HepG2 (cell line): ENCODE measurements around the gene MEGF11. TPM values are rescaled to one million over a fixed set of nuclear protein-coding genes. Genes with fewer than 3 reads are reported as not detected.

Experiments used
- ATAC-seq: fragments of 200-7000 bp; cut with Tn5 transposase; 3 replicates; pipeline ENCODE4 v1.9.1; 2020; ENCODE audit warnings: mild to moderate bottlenecking, moderate library complexity
- BruUV-seq: library from RNA; stranded (reverse); fragments of 400-500 nt; replicated peaks from 2 replicates; lab custom pipeline; 2021; lab: Mats Ljungman, UMichigan
- CTCF ChIA-PET: fragments of 300-600 bp; formaldehyde crosslinking; extraction: SDS; loops from one replicate; lab custom pipeline; 2021; ENCODE audit warnings: low total read pairs, inconsistent platforms, low intra/inter-chr PET ratio; lab: Yijun Ruan, JAX
- POLR2A ChIA-PET: fragments of 350-600 bp; sonication (Branson Sonifier 250); formaldehyde crosslinking; loops from one replicate; lab custom pipeline; 2020; ENCODE audit warnings: antibody characterized with exemption, inconsistent platforms; lab: Yijun Ruan, JAX
- DNase-seq: peaks from one replicate; pipeline ENCODE4 v3.0.0-alpha.2; 2015; ENCODE audit warnings: low spot score
- FAIRE-seq: peaks from 3 replicates; lab custom pipeline; 2011; peaks lifted over from hg19 to GRCh38; lab: Jason Lieb, UNC
- H2AFZ ChIP-seq: one replicate; pipeline ENCODE4 v1.6.1; 2011; ENCODE audit warnings: low read length, inconsistent platforms
- H3K27ac ChIP-seq: fragments of 300-600 bp; 3 replicates; pipeline ENCODE4 v1.8.0; 2011; ENCODE audit warnings: mixed run types, mild to moderate bottlenecking, mixed read lengths, low read length, inconsistent platforms; ENCODE audit not compliant: insufficient read depth; ENCODE audit errors: extremely low read length
- H3K27me3 ChIP-seq, 2 experiments: fragments of 200-600 bp in 1 of 2; 2 replicates in 1 of 2; 3 replicates in 1 of 2; pipeline versions ENCODE4 v1.6.0 to v1.8.0; 2011; ENCODE audit warnings: low read length in 2 of 2, mild to moderate bottlenecking in 2 of 2, moderate library complexity in 2 of 2, inconsistent platforms in 1 of 2; ENCODE audit not compliant: insufficient read depth in 2 of 2, control insufficient read depth in 1 of 2
- H3K36me3 ChIP-seq, 2 experiments: fragments of 200-600 bp in 1 of 2; replicated peaks in 1 of 2; 2 replicates in 1 of 2; 3 replicates in 1 of 2; pipeline versions ENCODE4 v1.5.1 to v1.8.0; 2011; ENCODE audit warnings: low read length in 2 of 2, inconsistent platforms in 1 of 2; ENCODE audit not compliant: insufficient read depth in 2 of 2, control insufficient read depth in 1 of 2
- H3K4me1 ChIP-seq: 2 replicates; pipeline ENCODE4 v1.5.1; 2012; ENCODE audit warnings: low read length, inconsistent platforms; ENCODE audit not compliant: insufficient read depth
- H3K4me2 ChIP-seq: 2 replicates; pipeline ENCODE4 v1.6.0; 2011; ENCODE audit warnings: low read depth, low read length, inconsistent platforms
- H3K4me3 ChIP-seq, 3 experiments: fragments of 200-600 bp in 1 of 3; sonication (generic), shearing (Covaris generic) in 1 of 3; replicated peaks in 1 of 3; 2 replicates each; pipeline ENCODE4 v1.5.1; 2011 to 2016; ENCODE audit warnings: low read length in 3 of 3, inconsistent platforms in 2 of 3, low read depth in 2 of 3, mild to moderate bottlenecking in 2 of 3, control low read depth in 1 of 3, mixed read lengths in 1 of 3; ENCODE audit not compliant: insufficient read depth in 1 of 3
- H3K79me2 ChIP-seq: one replicate; pipeline ENCODE4 v1.6.1; 2011; ENCODE audit warnings: low read length, inconsistent platforms; ENCODE audit not compliant: insufficient read depth
- H3K9ac ChIP-seq: 2 replicates; pipeline ENCODE4 v1.6.0; 2011; ENCODE audit warnings: mild to moderate bottlenecking, low read depth, low read length, inconsistent platforms; ENCODE audit not compliant: insufficient read depth
- H3K9me3 ChIP-seq: 2 replicates; pipeline ENCODE4 v1.5.1; 2012; ENCODE audit warnings: mild to moderate bottlenecking, low read length
- H4K20me1 ChIP-seq: 2 replicates; pipeline ENCODE4 v1.6.0; 2011; ENCODE audit warnings: inconsistent platforms, mild to moderate bottlenecking, low read length, moderate library complexity; ENCODE audit not compliant: insufficient read depth
- ARNT ChIP-seq: fragments of 450-650 bp; IDR thresholded peaks from 2 replicates; pipeline ENCODE4 v1.6.1; 2017
- BRD4 ChIP-seq: sonication (generic); formaldehyde crosslinking; IDR thresholded peaks from 2 replicates; pipeline ENCODE4 v1.4.0; 2020; ENCODE audit warnings: missing genetic modification reagents
- CREM ChIP-seq, 2 experiments: sonication (generic) in 1 of 2; formaldehyde crosslinking in 1 of 2; IDR thresholded peaks; 2 replicates each; pipeline versions ENCODE4 v1.4.0 to v1.6.1; 2016 to 2020; ENCODE audit warnings: antibody characterized with exemption in 1 of 2, mild to moderate bottlenecking in 1 of 2, missing genetic modification reagents in 1 of 2
- CSRNP2 ChIP-seq: sonication (generic); formaldehyde crosslinking; conservative IDR thresholded peaks from 2 replicates; pipeline ENCODE4 v1.8.0; 2022; ENCODE audit warnings: low read depth, missing genetic modification reagents
- DPF2 ChIP-seq: sonication (generic); formaldehyde crosslinking; IDR thresholded peaks from 2 replicates; pipeline ENCODE4 v1.4.0; 2020; ENCODE audit warnings: mild to moderate bottlenecking, low read depth, missing genetic modification reagents, borderline replicate concordance
- DR1 ChIP-seq: sonication (generic); formaldehyde crosslinking; IDR thresholded peaks from 2 replicates; pipeline ENCODE4 v1.8.0; 2021; ENCODE audit warnings: mild to moderate bottlenecking, missing genetic modification reagents, inconsistent platforms
- GZF1 ChIP-seq: sonication (generic); formaldehyde crosslinking; IDR thresholded peaks from 2 replicates; pipeline ENCODE4 v1.5.1; 2020; ENCODE audit warnings: mild to moderate bottlenecking, missing genetic modification reagents
- HIC2 ChIP-seq: sonication (generic); formaldehyde crosslinking; IDR thresholded peaks from 2 replicates; pipeline ENCODE4 v1.9.0; 2022; ENCODE audit warnings: low read depth, missing genetic modification reagents
- IRF1 ChIP-seq: sonication (generic); formaldehyde crosslinking; IDR thresholded peaks from 2 replicates; pipeline ENCODE4 v1.4.0; 2020; ENCODE audit warnings: low read depth, mild to moderate bottlenecking, missing genetic modification reagents
- ISL2 ChIP-seq: sonication (generic); formaldehyde crosslinking; IDR thresholded peaks from 2 replicates; pipeline ENCODE4 v1.5.0; 2020; ENCODE audit warnings: missing genetic modification reagents
- JDP2 ChIP-seq: sonication (generic); formaldehyde crosslinking; IDR thresholded peaks from 2 replicates; pipeline ENCODE4 v1.8.1; 2022; ENCODE audit warnings: missing genetic modification reagents, borderline replicate concordance
- MTF2 ChIP-seq: sonication (generic); formaldehyde crosslinking; IDR thresholded peaks from 2 replicates; pipeline ENCODE4 v1.5.0; 2020; ENCODE audit warnings: missing genetic modification reagents, borderline replicate concordance
- MXD1 ChIP-seq: sonication (generic); formaldehyde crosslinking; IDR thresholded peaks from 2 replicates; pipeline ENCODE4 v1.4.0; 2020; ENCODE audit warnings: mild to moderate bottlenecking, missing genetic modification reagents
- NR2F1 ChIP-seq, 2 experiments: fragments of 450-650 bp in 1 of 2; formaldehyde crosslinking in 1 of 2; IDR thresholded peaks; 2 replicates each; pipeline versions ENCODE4 v1.5.0 to v1.6.1; 2016 to 2020; ENCODE audit warnings: mild to moderate bottlenecking in 1 of 2, missing compliant biosample characterization in 1 of 2, missing genetic modification reagents in 1 of 2, moderate library complexity in 1 of 2
- ZNF263 ChIP-seq: sonication (generic); formaldehyde crosslinking; IDR thresholded peaks from 2 replicates; pipeline ENCODE4 v1.4.0; 2020; ENCODE audit warnings: missing genetic modification reagents
- ZNF550 ChIP-seq: sonication (generic); formaldehyde crosslinking; IDR thresholded peaks from 2 replicates; pipeline ENCODE4 v1.4.0; 2020; ENCODE audit warnings: mild to moderate bottlenecking, missing genetic modification reagents, borderline replicate concordance
- ZNF558 ChIP-seq: sonication (generic); formaldehyde crosslinking; IDR thresholded peaks from 2 replicates; pipeline ENCODE4 v1.9.0; 2022; ENCODE audit warnings: mild to moderate bottlenecking, missing genetic modification reagents, borderline replicate concordance
- ZNF644 ChIP-seq: IDR thresholded peaks from 2 replicates; pipeline ENCODE4 v1.6.1; 2016; ENCODE audit warnings: low read depth
- WGBS: methylation state at CpG from one replicate; pipeline ENCODE4 v1.1.6; 2017; ENCODE audit warnings: low lambda C conversion rate; 5-methylcytosine and 5-hydroxymethylcytosine counted together
- in situ Hi-C: cut with HindIII; loops from 2 replicates; pipeline ENCODE4 v1.10.0; 2017; ENCODE audit warnings: low pct_unique_long_range_greater_than_20kb; ENCODE audit not compliant: extremely low pct_ligation_motif_present
- intact Hi-C: fragments of 100-400 bp; cut with micrococcal nuclease; formaldehyde crosslinking; loops from one replicate; pipeline ENCODE4 v1.10.0; 2022; ENCODE audit not compliant: unreplicated experiment
- polyA plus RNA-seq, 8 experiments: library from polyadenylated mRNA; depleted of rRNA in 3 of 8; stranded (reverse) in 7 of 8; unstranded in 1 of 8; fragments of >200 nt; fragmentation: Illumina TruSeq in 4 of 8; extraction: Trizol in 4 of 8; gene quantifications; 2 replicates each; pipeline versions ENCODE4 v1.2.1 to v1.2.3, GENCODE V29; 2011 to 2016; ENCODE audit warnings: low read depth in 4 of 8, missing spikeins in 1 of 8, mixed read lengths in 1 of 8; ENCODE audit not compliant: insufficient read depth in 1 of 8
- total RNA-seq, 5 experiments: library from RNA; depleted of rRNA; stranded (reverse); fragments of >200 nt; fragmentation: Illumina TruSeq; extraction: Trizol; gene quantifications; 2 replicates each; pipeline ENCODE4 v1.2.3, GENCODE V29; 2016; ENCODE audit warnings: low read depth in 1 of 5

MEGF11 gene
- total and polyA plus RNA-seq, 2 of the 13 experiments (the other 11 are each of a cell fraction or from before 2014, with no cell fraction given) = not detected

GRCh38 chr15:66222273-66223198 is 31.0 kb downstream of the MEGF11 start:
- Histone ChIP-seq H3K4me1 (no peaks in the 10 kb centered on the region), H3K27me3 (peaks cover 4 to 23% of the 10 kb centered on the region in 2 experiments; a peak in 3 of 5 replicates), H3K9me3 (no peaks in the 10 kb centered on the region), H3K27ac (no peak overlapping the region), H2AFZ (no peak overlapping the region), H3K4me3 (no peak overlapping the region), H3K4me2 (no peak overlapping the region), H3K36me3 (no peaks in the 10 kb centered on the region), H3K79me2 (no peaks in the 10 kb centered on the region), H3K9ac (no peak overlapping the region), H4K20me1 (no peaks in the 10 kb centered on the region)
- WGBS = 8% methylated on average over 11 of the region's 11 CpGs
- in situ Hi-C loops = no loop called here
- CTCF ChIA-PET = no interaction called here
- ATAC-seq = no peak
- no peak for FAIRE-seq
- no peak for DNase-seq
- no TSS peak for BruUV-seq
- POLR2A ChIA-PET = no interaction called here
- intact Hi-C loops = no loop called here
- no peak for TF ChIP-seq MTF2
- TF ChIP-seq GZF1 (CRISPR knock-in tag) = no peak
- TF ChIP-seq IRF1 = no peak
- no peak for TF ChIP-seq DR1
- TF ChIP-seq CSRNP2 (CRISPR knock-in tag) = no peak
- TF ChIP-seq BRD4 = no peak
- no peak for TF ChIP-seq NR2F1 (CRISPR knock-in tag; IDR thresholded peaks at IDR 0.05)
- no peak for TF ChIP-seq MXD1 (CRISPR knock-in tag)
- no peak for TF ChIP-seq ISL2 (CRISPR knock-in tag)
- TF ChIP-seq ZNF550 (CRISPR knock-in tag) = no peak
- TF ChIP-seq HIC2 (CRISPR knock-in tag) = no peak
- no peak for TF ChIP-seq ARNT
- TF ChIP-seq ZNF644 (CRISPR knock-in tag) = no peak
- TF ChIP-seq DPF2 = no peak
- TF ChIP-seq JDP2 (CRISPR knock-in tag) = no peak
- no peak for TF ChIP-seq ZNF558 (CRISPR knock-in tag)
- TF ChIP-seq CREM (IDR thresholded peaks at IDR 0.05) = no peak
- no peak for TF ChIP-seq CREM (CRISPR knock-in tag; IDR thresholded peaks at IDR 0.05)
- TF ChIP-seq ZNF263 (CRISPR knock-in tag) = no peak
